PC-3 (cell line): ENCODE results near the gene EGFL8. TPM values are rescaled to one million over a fixed set of nuclear protein-coding genes. Genes with fewer than 3 reads are reported as not detected.

ENCODE experiments used
- ATAC-seq: fragments of 200-7000 bp; cut with Tn5 transposase; 2 replicates; pipeline ENCODE4 v1.9.1; 2020; ENCODE audit warnings: mild to moderate bottlenecking, moderate library complexity
- BruUV-seq: library from RNA; stranded (reverse); fragments of 400-500 nt; replicated peaks from 2 replicates; lab custom pipeline; 2021; lab: Mats Ljungman, UMichigan
- CTCF ChIA-PET: fragments of 300-600 bp; sonication (Branson Sonifier 250); formaldehyde crosslinking; loops from one replicate; lab custom pipeline; 2022; ENCODE audit warnings: antibody characterized with exemption; lab: Charles Lee
- POLR2A ChIA-PET: fragments of 300-600 bp; sonication (Branson Sonifier 250); formaldehyde crosslinking; loops from one replicate; lab custom pipeline; 2022; ENCODE audit warnings: antibody characterized with exemption; ENCODE audit not compliant: unreplicated experiment; lab: Charles Lee
- DNase-seq: peaks from one replicate; pipeline ENCODE4 v3.0.0-alpha.2; 2015
- H2AFZ ChIP-seq: fragments of 300-600 bp; sonication (generic); 2 replicates; pipeline ENCODE4 v1.6.0; 2016; ENCODE audit warnings: antibody characterized with exemption, low read length
- H3F3A ChIP-seq: fragments of 300-600 bp; sonication (generic); one replicate; pipeline ENCODE4 v1.6.0; 2017; ENCODE audit warnings: antibody characterized with exemption, low read length, control low read depth, mild to moderate bottlenecking; ENCODE audit not compliant: unreplicated experiment
- H3K27ac ChIP-seq: fragments of 300-600 bp; sonication (generic); 2 replicates; pipeline ENCODE4 v1.5.1; 2016; ENCODE audit warnings: mild to moderate bottlenecking, low read length
- H3K27me3 ChIP-seq: fragments of 300-600 bp; sonication (generic); 2 replicates; pipeline ENCODE4 v1.6.1; 2016; ENCODE audit warnings: low read length, mixed read lengths
- H3K36me3 ChIP-seq: fragments of 300-600 bp; sonication (generic); 2 replicates; pipeline ENCODE4 v1.6.1; 2016; ENCODE audit warnings: low read depth, mixed run types, low read length, mixed read lengths
- H3K4me1 ChIP-seq: fragments of 300-600 bp; sonication (generic); 2 replicates; pipeline ENCODE4 v1.5.1; 2016; ENCODE audit warnings: low read length; ENCODE audit not compliant: insufficient read depth
- H3K4me2 ChIP-seq: fragments of 300-600 bp; sonication (generic); 2 replicates; pipeline ENCODE4 v1.6.0; 2016; ENCODE audit warnings: low read length
- H3K4me3 ChIP-seq: fragments of 300-600 bp; sonication (generic); 2 replicates; pipeline ENCODE4 v1.5.1; 2016; ENCODE audit warnings: mild to moderate bottlenecking, low read length, mixed read lengths
- H3K79me2 ChIP-seq: fragments of 300-600 bp; sonication (generic); 2 replicates; pipeline ENCODE4 v1.6.1; 2017; ENCODE audit warnings: low read length, mixed read lengths
- H3K9ac ChIP-seq: fragments of 300-600 bp; sonication (generic); 2 replicates; pipeline ENCODE4 v1.6.0; 2016; ENCODE audit warnings: mild to moderate bottlenecking, low read length
- H3K9me2 ChIP-seq: fragments of 300-600 bp; sonication (generic); replicated peaks from 2 replicates; pipeline ENCODE4 v1.6.1; 2016; ENCODE audit warnings: mixed run types, low read length, mixed read lengths
- H3K9me3 ChIP-seq: fragments of 300-600 bp; sonication (generic); 2 replicates; pipeline ENCODE4 v1.6.1; 2016; ENCODE audit warnings: low read length, mixed read lengths
- H4K20me1 ChIP-seq: fragments of 300-600 bp; sonication (generic); 2 replicates; pipeline ENCODE4 v1.6.1; 2016; ENCODE audit warnings: low read length, mixed read lengths
- EZH2 ChIP-seq: fragments of 300-600 bp; sonication (generic); IDR thresholded peaks from one replicate; pipeline ENCODE4 v1.6.1; 2017; ENCODE audit warnings: antibody characterized with exemption, mild to moderate bottlenecking, low read length; ENCODE audit not compliant: unreplicated experiment
- EZH2phosphoT487 ChIP-seq: fragments of 300-600 bp; sonication (generic); IDR thresholded peaks from 2 replicates; pipeline ENCODE4 v1.6.1; 2018; ENCODE audit warnings: mild to moderate bottlenecking, antibody characterized with exemption, low read length, borderline replicate concordance
- intact Hi-C: fragments of 100-400 bp; cut with micrococcal nuclease; formaldehyde crosslinking; loops from 2 replicates; pipeline ENCODE4 v1.9.0; 2023
- total RNA-seq: library from RNA; depleted of rRNA; stranded (reverse); fragments of >200 nt; gene quantifications from 2 replicates; pipeline ENCODE4 v1.2.3, GENCODE V29; 2014
- TF ChIP-seq, protein P1 (sequence below): fragments of 300-600 bp; sonication (generic); conservative IDR thresholded peaks from 2 replicates; pipeline ENCODE4 v1.5.1; 2017; ENCODE audit warnings: antibody characterized with exemption, low read depth, mild to moderate bottlenecking, low read length

The EGFL8 gene
- total RNA-seq, 1 experiment from 2014 or later, result 7.9 TPM

DNA sequence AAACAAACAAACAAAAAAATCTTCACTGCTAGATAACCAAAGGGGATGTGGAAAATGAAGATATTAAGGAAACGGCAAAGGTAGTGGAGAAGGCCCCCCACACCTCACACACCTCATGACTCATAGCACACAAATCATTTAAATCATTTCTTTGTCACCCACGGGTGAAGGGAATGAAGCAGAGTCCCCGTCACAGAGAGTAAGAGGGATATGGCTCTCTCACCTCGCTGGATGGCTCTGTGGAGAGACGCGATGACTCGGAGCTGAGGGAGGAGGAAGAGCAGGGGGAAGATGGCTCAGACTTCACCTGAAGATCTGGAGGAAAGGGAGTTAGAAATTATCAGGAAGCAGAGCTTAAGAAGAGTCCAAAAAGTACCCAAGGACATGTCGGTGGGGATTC lies 37.5 kb upstream of the EGFL8 start:
- ChIA-PET POLR2A (interaction anchor here (0.6 kb wide), 1 partner anchor 12 kb away, joined by 4 read pairs; no protein-coding TSS in a partner anchor), CTCF (interaction anchor here (0.8 kb wide), 1 partner anchor 8 kb away, joined by 3 read pairs; no protein-coding TSS in a partner anchor)
- H4K20me1 ChIP-seq, result no peaks in the 10 kb centered on the region
- TF ChIP-seq EZH2phosphoT487 (no peak), EZH2 (no peak)
- TF ChIP-seq, protein P1, sequence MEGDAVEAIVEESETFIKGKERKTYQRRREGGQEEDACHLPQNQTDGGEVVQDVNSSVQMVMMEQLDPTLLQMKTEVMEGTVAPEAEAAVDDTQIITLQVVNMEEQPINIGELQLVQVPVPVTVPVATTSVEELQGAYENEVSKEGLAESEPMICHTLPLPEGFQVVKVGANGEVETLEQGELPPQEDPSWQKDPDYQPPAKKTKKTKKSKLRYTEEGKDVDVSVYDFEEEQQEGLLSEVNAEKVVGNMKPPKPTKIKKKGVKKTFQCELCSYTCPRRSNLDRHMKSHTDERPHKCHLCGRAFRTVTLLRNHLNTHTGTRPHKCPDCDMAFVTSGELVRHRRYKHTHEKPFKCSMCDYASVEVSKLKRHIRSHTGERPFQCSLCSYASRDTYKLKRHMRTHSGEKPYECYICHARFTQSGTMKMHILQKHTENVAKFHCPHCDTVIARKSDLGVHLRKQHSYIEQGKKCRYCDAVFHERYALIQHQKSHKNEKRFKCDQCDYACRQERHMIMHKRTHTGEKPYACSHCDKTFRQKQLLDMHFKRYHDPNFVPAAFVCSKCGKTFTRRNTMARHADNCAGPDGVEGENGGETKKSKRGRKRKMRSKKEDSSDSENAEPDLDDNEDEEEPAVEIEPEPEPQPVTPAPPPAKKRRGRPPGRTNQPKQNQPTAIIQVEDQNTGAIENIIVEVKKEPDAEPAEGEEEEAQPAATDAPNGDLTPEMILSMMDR, result no peak
- H3K36me3 ChIP-seq, result no peaks in the 10 kb centered on the region; the same call in 1 of the 2 replicates
- no peaks in the 10 kb centered on the region for H3K9me3 ChIP-seq
- H3K9me2 ChIP-seq, result no peaks in the 10 kb centered on the region
- ATAC-seq, result no peak
- no peak overlapping the region for H3K27ac ChIP-seq
- H2AFZ ChIP-seq, result peak overlapping the region; percentile 91; the same call in 1 of the 2 replicates
- no peak for DNase-seq
- H3K27me3 ChIP-seq, result no peaks in the 10 kb centered on the region
- H3K4me1 ChIP-seq, result peaks cover 25% of the 10 kb centered on the region
- no peaks in the 10 kb centered on the region for H3F3A ChIP-seq
- peaks cover 38% of the 10 kb centered on the region for H3K79me2 ChIP-seq
- H3K4me3 ChIP-seq, result peak overlapping the region; percentile 90
- peak overlapping the region; percentile 93 for H3K4me2 ChIP-seq
- intact Hi-C loops, result no loop called here
- peak overlapping the region; percentile 87 for H3K9ac ChIP-seq
- no TSS peak for BruUV-seq

DNA sequence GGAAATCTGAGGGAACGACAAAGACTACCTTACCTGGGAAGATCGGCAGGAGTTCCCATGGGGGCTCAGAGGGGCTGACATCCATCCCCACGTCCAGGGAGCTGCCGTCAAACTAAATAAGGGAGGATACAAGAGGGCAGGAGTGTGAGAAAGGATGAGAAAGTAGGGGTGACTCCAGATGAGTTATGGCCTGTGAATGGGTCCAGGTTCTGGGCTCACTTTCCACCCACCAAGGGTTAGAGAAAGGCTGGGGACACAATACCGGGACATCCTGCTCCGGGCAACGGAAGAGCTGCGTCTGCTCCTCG lies 37.0 kb upstream of the EGFL8 start:
- BruUV-seq, result TSS peak; percentile 7
- intact Hi-C loops, result no loop called here
- H3K4me1 ChIP-seq, result peaks cover 25% of the 10 kb centered on the region
- H2AFZ ChIP-seq, result peak overlapping the region; percentile 91
- no peak overlapping the region for H3K27ac ChIP-seq
- DNase-seq (no peak), ATAC-seq (no peak)
- TF ChIP-seq, protein P1, result no peak
- no peak for TF ChIP-seq EZH2phosphoT487
- TF ChIP-seq EZH2, result no peak
- H3K9ac ChIP-seq, result peak overlapping the region; percentile 87
- ChIA-PET POLR2A (interaction anchor here (0.6 kb wide), 1 partner anchor 13 kb away, joined by 4 read pairs; no protein-coding TSS in a partner anchor), CTCF (interaction anchor here (0.6 to 1.3 kb wide), 3 partner anchors 9 to 1186 kb away, joined by 3 to 4 read pairs (median 3); partner anchors contain the start of gene MUCL3)
- no peaks in the 10 kb centered on the region for H3K9me3 ChIP-seq
- no peaks in the 10 kb centered on the region for H4K20me1 ChIP-seq
- no peaks in the 10 kb centered on the region for H3K36me3 ChIP-seq
- H3K9me2 ChIP-seq, result no peaks in the 10 kb centered on the region
- H3F3A ChIP-seq, result no peaks in the 10 kb centered on the region
- H3K79me2 ChIP-seq, result peaks cover 38% of the 10 kb centered on the region
- H3K4me3 ChIP-seq, result peak overlapping the region; percentile 90
- H3K27me3 ChIP-seq, result no peaks in the 10 kb centered on the region
- H3K4me2 ChIP-seq, result peak overlapping the region; percentile 93
